PFSK-1 (cell line): ENCODE measurements around the gene COL9A3.

Experiments
- FOXP2 ChIP-seq: optimal IDR thresholded peaks from 2 replicates; pipeline ENCODE3; 2011; ENCODE audit warnings: borderline replicate concordance, control low read depth, inconsistent platforms; ENCODE audit not compliant: insufficient read depth; ENCODE audit errors: extremely low read length, extremely low read depth
- POLR2AphosphoS5 ChIP-seq: IDR thresholded peaks from 2 replicates; pipeline ENCODE4 v1.6.1; 2012; ENCODE audit warnings: low read depth, mild to moderate bottlenecking, control low read depth, low read length, moderate library complexity
- REST ChIP-seq, 2 experiments: IDR thresholded peaks; 2 replicates each; pipeline versions ENCODE4 v1.6.1 to v1.8.0; 2011 to 2012; ENCODE audit warnings: low read depth in 2 of 2, low read length in 2 of 2, control low read depth in 1 of 2, inconsistent platforms in 1 of 2, mild to moderate bottlenecking in 1 of 2, moderate library complexity in 1 of 2; ENCODE audit not compliant: insufficient read depth in 1 of 2
- SIN3A ChIP-seq: IDR thresholded peaks from 2 replicates; pipeline ENCODE4 v1.6.1; 2012; ENCODE audit warnings: mild to moderate bottlenecking, low read length, moderate library complexity, borderline replicate concordance; ENCODE audit not compliant: insufficient read depth
- TAF1 ChIP-seq: IDR thresholded peaks from 2 replicates; pipeline ENCODE4 v1.6.1; 2012; ENCODE audit warnings: low read length, control low read depth, borderline replicate concordance; ENCODE audit not compliant: insufficient read depth

The COL9A3 gene

GRCh38 chr20:62812907-62813200, 4.0 kb upstream of the COL9A3 start:
- TF ChIP-seq TAF1: no peak
- TF ChIP-seq REST (IDR thresholded peaks at IDR 0.05; ENCODE audit: insufficient read depth in 1 of 2, low read depth in 2 of 2, low read length in 2 of 2): no peak
- TF ChIP-seq FOXP2: no peak
- TF ChIP-seq SIN3A: no peak
- no peak for TF ChIP-seq POLR2AphosphoS5

DNA sequence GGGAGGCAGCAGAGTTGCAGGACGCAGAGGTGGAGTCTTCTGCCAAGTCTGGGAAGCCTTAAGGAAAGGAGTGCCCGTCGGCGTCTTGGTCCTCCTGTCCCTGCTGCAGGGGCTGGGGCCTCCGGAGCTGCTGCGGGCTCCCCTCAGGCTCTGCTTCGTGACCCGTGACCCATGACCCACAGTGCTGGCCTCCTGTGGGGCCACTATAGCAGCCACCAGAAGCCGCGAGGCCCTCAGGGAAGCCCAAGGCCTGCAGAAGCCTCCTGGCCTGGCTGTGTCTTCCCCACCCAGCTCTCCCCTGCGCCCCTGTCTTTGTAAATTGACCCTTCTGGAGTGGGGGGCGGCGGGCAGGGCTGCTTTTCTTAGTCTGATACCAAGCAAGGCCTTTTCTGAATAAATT, 3.3 kb upstream of the COL9A3 start:
- no peak for TF ChIP-seq FOXP2
- TF ChIP-seq POLR2AphosphoS5: no peak
- TF ChIP-seq SIN3A: no peak
- TF ChIP-seq TAF1: no peak
- no peak for TF ChIP-seq REST (IDR thresholded peaks at IDR 0.05; ENCODE audit: insufficient read depth in 1 of 2, low read depth in 2 of 2, low read length in 2 of 2)

- TF ChIP-seq REST (IDR thresholded peaks at IDR 0.05; ENCODE audit: insufficient read depth in 1 of 2, low read depth in 2 of 2, low read length in 2 of 2) (no peak), POLR2AphosphoS5 (no peak), FOXP2 (no peak), SIN3A (no peak)
Measured at GRCh38 chr20:62814060-62814708, 2.7 kb upstream of the COL9A3 start.

- TF ChIP-seq REST (IDR thresholded peaks at IDR 0.05; ENCODE audit: insufficient read depth in 1 of 2, low read depth in 2 of 2, low read length in 2 of 2): no peak
- no peak for TF ChIP-seq FOXP2
- no peak for TF ChIP-seq POLR2AphosphoS5
- TF ChIP-seq TAF1: no peak
- TF ChIP-seq SIN3A: no peak
Measured at GRCh38 chr20:62814709-62815065, 2.2 kb upstream of the COL9A3 start.
